CD4-positive, CD25-positive, alpha-beta regulatory T cell (primary cell): Measurements from ENCODE around the gene LRRIQ4. TPM values are rescaled to one million over a fixed set of nuclear protein-coding genes. Genes with fewer than 3 reads are reported as not detected.

Source experiments
- ATAC-seq, 2 donors: fragments of 150-1000 bp; cut with Tn5 transposase; one replicate each; pipeline ENCODE4 v1.10.0; 2021; ENCODE audit warnings: low read depth in 2 of 2, moderate number of reproducible peaks in 2 of 2, moderate library complexity in 1 of 2
- DNase-seq, 3 donors: peaks; one replicate each; pipeline versions ENCODE4 v3.0.0 to v3.0.0-alpha.2; 2012 to 2022; ENCODE audit warnings: mixed read lengths in 1 of 3
- H3K27ac ChIP-seq: one replicate; pipeline ENCODE4 v1.7.0; 2013; ENCODE audit warnings: mild to moderate bottlenecking, low read length; ENCODE audit not compliant: insufficient read depth, poor library complexity, severe bottlenecking
- H3K27me3 ChIP-seq: one replicate; pipeline ENCODE4 v1.7.0; 2013; ENCODE audit warnings: low read length; ENCODE audit not compliant: control insufficient read depth, insufficient read depth
- H3K36me3 ChIP-seq: one replicate; pipeline ENCODE4 v1.7.0; 2013; ENCODE audit warnings: mild to moderate bottlenecking, low read length, moderate library complexity; ENCODE audit not compliant: control insufficient read depth, insufficient read depth
- H3K4me1 ChIP-seq: 2 replicates; pipeline ENCODE4 v1.7.0; 2013; ENCODE audit warnings: mild to moderate bottlenecking, low read length; ENCODE audit not compliant: insufficient read depth, control insufficient read depth, poor library complexity, severe bottlenecking
- H3K4me3 ChIP-seq: one replicate; pipeline ENCODE4 v1.7.0; 2013; ENCODE audit warnings: low read depth, mild to moderate bottlenecking, low read length, moderate library complexity
- H3K9me3 ChIP-seq, 2 experiments: 1 replicate in 1 of 2; 2 replicates in 1 of 2; pipeline ENCODE4 v1.7.0; 2013; ENCODE audit warnings: low read length in 2 of 2, mild to moderate bottlenecking in 1 of 2, moderate library complexity in 1 of 2; ENCODE audit not compliant: control insufficient read depth in 2 of 2
- H3K27ac Mint-ChIP-seq, 3 donors: one replicate each; pipeline ENCODE4 v1.8.0; 2020 to 2022; ENCODE audit warnings: mild to moderate bottlenecking in 3 of 3, mixed read lengths in 3 of 3, moderate library complexity in 2 of 3
- H3K27me3 Mint-ChIP-seq: one replicate; pipeline ENCODE4 v1.8.0; 2022; ENCODE audit warnings: mild to moderate bottlenecking, mixed read lengths
- H3K36me3 Mint-ChIP-seq: one replicate; pipeline ENCODE4 v1.8.0; 2020; ENCODE audit warnings: mixed read lengths
- H3K4me1 Mint-ChIP-seq, 4 donors: one replicate each; pipeline ENCODE4 v1.8.0; 2020 to 2022; ENCODE audit warnings: mixed read lengths in 4 of 4, mild to moderate bottlenecking in 1 of 4
- H3K4me3 Mint-ChIP-seq, 4 donors: one replicate each; pipeline ENCODE4 v1.8.0; 2020 to 2022; ENCODE audit warnings: mild to moderate bottlenecking in 4 of 4, mixed read lengths in 4 of 4, moderate library complexity in 3 of 4
- H3K9me3 Mint-ChIP-seq, 7 donors: one replicate each; pipeline ENCODE4 v1.8.0; 2020 to 2022; ENCODE audit warnings: mixed read lengths in 7 of 7, mild to moderate bottlenecking in 3 of 7, moderate library complexity in 2 of 7
- polyA plus RNA-seq, 4 donors: library from polyadenylated mRNA; unstranded; fragments of 300-500 nt; fragmentation: Illumina TruSeq; gene quantifications; one replicate each; pipeline ENCODE4 v1.2.3, GENCODE V29; 2021
- total RNA-seq: library from RNA; stranded (reverse); gene quantifications from one replicate; pipeline ENCODE4 v1.2.3, GENCODE V29; 2022

Gene LRRIQ4
- total RNA-seq, result not detected
- polyA plus RNA-seq, result not detected

DNA sequence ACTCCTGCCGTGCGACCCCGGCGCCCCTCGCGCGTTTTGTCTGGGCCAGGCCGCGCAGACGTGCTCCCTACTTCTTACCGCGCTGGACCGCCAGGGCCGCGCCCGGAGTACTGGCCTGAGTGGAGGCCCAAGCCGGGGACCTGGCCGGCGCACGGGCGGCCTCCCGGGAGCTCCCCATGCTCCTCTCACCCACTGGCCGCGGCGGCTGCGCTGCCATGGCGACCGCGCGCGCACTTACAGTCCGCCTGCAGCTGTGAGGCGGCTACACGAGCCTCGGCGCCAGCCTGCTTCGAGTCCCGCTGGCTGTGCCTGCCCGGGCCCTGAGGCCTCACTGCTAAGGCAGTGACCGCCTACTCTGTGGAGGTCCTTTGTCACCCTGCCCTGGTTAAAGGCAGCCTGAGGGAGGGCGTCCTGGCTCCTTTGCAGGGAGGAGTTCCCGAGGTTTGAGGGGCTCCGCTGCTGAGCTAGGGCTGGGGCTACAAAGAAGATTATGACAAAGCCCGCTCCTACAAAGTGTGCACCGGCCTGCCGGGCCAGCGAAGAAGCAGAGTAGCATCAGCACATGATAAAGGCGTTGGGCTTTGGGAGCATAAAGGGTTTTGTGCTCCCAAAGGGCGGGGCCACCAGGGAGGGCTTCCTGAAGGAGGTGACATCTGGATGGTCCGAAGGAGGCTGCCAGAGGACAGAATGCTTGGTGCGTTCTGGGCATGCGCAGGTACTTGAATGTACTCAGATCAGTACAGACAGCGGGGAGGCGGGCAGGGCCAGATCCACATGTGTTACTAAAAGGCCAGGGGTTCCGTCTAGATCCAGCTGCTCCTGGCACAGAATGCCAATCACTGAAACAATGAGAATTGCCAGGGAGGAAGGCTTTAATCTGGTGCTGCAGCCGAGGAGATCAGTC is at the start of gene LRRIQ4, which contains the start of gene LRRC34:
Gene LRRIQ4, plus strand, starts transcription at position 539 of the 904 bp plus-strand sequence. CDS start 9,052 bp downstream, outside the sequence.
Gene LRRC34, minus strand, starts transcription at position 573 of the 904 bp plus-strand sequence. Its CDS starts 356 bp downstream, at position 217.
- peaks cover 12 to 29% (median 14%) of the 10 kb centered on the region in 4 donors for H3K4me1 Mint-ChIP-seq

GRCh38 chr3:169764312-169764881 is 48.3 kb upstream of the LRRIQ4 start:
- peak overlapping the region; percentile 88 for H3K4me3 ChIP-seq
- H3K4me3 Mint-ChIP-seq, result peak overlapping the region; percentile 96 to 99 (median 98)
- no peaks in the 10 kb centered on the region for H3K36me3 ChIP-seq
- no peaks in the 10 kb centered on the region for H3K9me3 ChIP-seq
- H3K27me3 ChIP-seq, result no peaks in the 10 kb centered on the region
- H3K4me1 Mint-ChIP-seq, result peaks cover 13 to 38% (median 26%) of the 10 kb centered on the region in 4 donors
- no peaks in the 10 kb centered on the region for H3K36me3 Mint-ChIP-seq
- H3K9me3 Mint-ChIP-seq, result peaks cover 0 to 5% (median 1%) of the 10 kb centered on the region in 7 donors
- peak; percentile 22 to 26 for ATAC-seq
- H3K27ac Mint-ChIP-seq, result peak overlapping the region; percentile 98 to 99 (median 99)
- peak overlapping the region; percentile 94 for H3K27ac ChIP-seq
- H3K27me3 Mint-ChIP-seq, result no peaks in the 10 kb centered on the region
- H3K4me1 ChIP-seq, result peaks cover 22% of the 10 kb centered on the region
- DNase-seq, result peak; percentile 41 to 75 (median 71)

More for the DNA sequence above, at the start of gene LRRIQ4, which contains the start of gene LRRC34:
- no peaks in the 10 kb centered on the region for H3K36me3 Mint-ChIP-seq
- DNase-seq (peak; percentile 40 to 84 (median 45)), ATAC-seq (peak; percentile 50 to 59)
- Histone ChIP-seq H3K4me1 (peaks cover 27% of the 10 kb centered on the region), H3K9me3 (peaks cover 12 to 14% of the 10 kb centered on the region in 2 experiments), H3K36me3 (no peaks in the 10 kb centered on the region), H3K27ac (no peak within 1 kb of the TSS), H3K27me3 (peaks cover 3% of the 10 kb centered on the region), H3K4me3 (peak within 1 kb of the TSS; percentile 80)
- H3K27me3 Mint-ChIP-seq, result peaks cover 41% of the 10 kb centered on the region
- peak within 1 kb of the TSS; percentile 62 to 79 (median 70) for H3K27ac Mint-ChIP-seq
- H3K9me3 Mint-ChIP-seq, result peaks cover 0 to 14% (median 6%) of the 10 kb centered on the region in 7 donors
- H3K4me3 Mint-ChIP-seq, result peak within 1 kb of the TSS; percentile 86 to 93 (median 87)

- H3K36me3 Mint-ChIP-seq, result no peaks in the 10 kb centered on the region
- H3K9me3 ChIP-seq, result no peaks in the 10 kb centered on the region
- peak; percentile 88 to 92 for ATAC-seq
- peaks cover 0 to 5% (median 1%) of the 10 kb centered on the region in 7 donors for H3K9me3 Mint-ChIP-seq
- H3K4me3 ChIP-seq, result peak within 1 kb of the TSS; percentile 88
- peak within 1 kb of the TSS; percentile 98 to 99 (median 99) for H3K27ac Mint-ChIP-seq
- no peaks in the 10 kb centered on the region for H3K36me3 ChIP-seq
- H3K4me1 Mint-ChIP-seq, result peaks cover 14 to 36% (median 23%) of the 10 kb centered on the region in 4 donors
- peaks cover 24% of the 10 kb centered on the region for H3K4me1 ChIP-seq
- no peaks in the 10 kb centered on the region for H3K27me3 Mint-ChIP-seq
- H3K27me3 ChIP-seq, result no peaks in the 10 kb centered on the region
- peak; percentile 86 to 97 (median 94) for DNase-seq
- H3K4me3 Mint-ChIP-seq, result peak within 1 kb of the TSS; percentile 96 to 99 (median 98)
- peak within 1 kb of the TSS; percentile 94 for H3K27ac ChIP-seq
These were observed 47.6 kb upstream of the LRRIQ4 start, which contains the start of gene TERC for GRCh38 chr3:169764882-169765612. TERC (minus strand) TSS chr3:169765060.

DNA sequence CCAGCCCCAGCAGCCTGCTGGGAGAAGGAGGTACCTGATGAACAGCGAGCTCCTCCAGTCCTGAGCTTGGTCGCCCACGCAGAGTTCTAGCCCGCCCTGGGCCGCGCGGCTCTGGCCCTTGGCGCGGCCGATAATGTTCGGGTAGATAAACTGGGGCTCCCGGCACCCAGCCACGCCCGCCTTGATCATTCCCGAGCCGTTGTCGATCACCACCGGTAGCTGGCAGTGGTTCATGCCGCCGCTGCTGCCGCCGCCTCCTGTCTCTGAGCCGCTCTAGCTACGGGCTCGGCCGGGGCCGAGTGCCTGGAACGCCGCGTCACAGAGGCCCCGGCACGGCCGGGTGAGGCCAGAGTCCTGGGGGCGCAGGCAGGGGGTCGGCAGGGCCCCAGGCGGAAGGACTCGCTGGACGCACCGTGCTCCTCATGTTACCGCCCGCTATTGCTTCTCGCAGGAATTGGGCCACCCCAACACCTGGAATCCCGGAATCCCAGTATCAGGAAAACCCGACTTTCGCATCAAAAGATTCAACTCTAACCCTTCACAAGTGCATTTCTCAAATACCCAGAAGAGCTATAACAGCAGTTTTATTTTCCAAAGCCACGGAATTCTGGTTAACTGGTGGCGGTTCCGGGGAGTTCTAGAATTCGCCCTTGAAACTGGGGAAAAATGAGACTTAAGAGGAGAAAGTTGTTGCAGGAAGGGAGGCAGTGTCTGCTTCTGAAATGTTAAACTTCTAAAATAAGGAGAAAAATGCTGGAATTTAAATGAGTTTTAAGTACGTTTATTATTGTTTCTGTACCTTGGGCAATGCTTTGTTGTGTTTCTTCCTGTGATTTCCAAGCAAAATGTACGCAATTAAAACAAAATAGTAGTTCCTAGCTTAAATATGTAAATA is 43.1 kb upstream of the LRRIQ4 start, which contains the start of gene ACTRT3:
Gene ACTRT3, minus strand, starts transcription at position 275 of the 895 bp plus-strand sequence. Its CDS starts 41 bp downstream, at position 234.
- no peaks in the 10 kb centered on the region for H3K36me3 ChIP-seq
- no peak for ATAC-seq
- peak; percentile 43 to 71 (median 51) for DNase-seq
- H3K9me3 ChIP-seq, result no peaks in the 10 kb centered on the region
- Mint-ChIP-seq H3K4me3 (peak within 1 kb of the TSS; percentile 83 to 91 (median 90)), H3K4me1 (peaks cover 18 to 44% (median 29%) of the 10 kb centered on the region in 4 donors), H3K36me3 (no peaks in the 10 kb centered on the region), H3K27ac (peak within 1 kb of the TSS; percentile 56 to 89 (median 76)), H3K9me3 (peaks cover 0 to 10% (median 3%) of the 10 kb centered on the region in 7 donors), H3K27me3 (peaks cover 18% of the 10 kb centered on the region)
- H3K4me3 ChIP-seq, result peak within 1 kb of the TSS; percentile 95
- H3K27me3 ChIP-seq, result no peaks in the 10 kb centered on the region
- H3K27ac ChIP-seq, result peak within 1 kb of the TSS; percentile 65
- H3K4me1 ChIP-seq, result peaks cover 32% of the 10 kb centered on the region

DNA sequence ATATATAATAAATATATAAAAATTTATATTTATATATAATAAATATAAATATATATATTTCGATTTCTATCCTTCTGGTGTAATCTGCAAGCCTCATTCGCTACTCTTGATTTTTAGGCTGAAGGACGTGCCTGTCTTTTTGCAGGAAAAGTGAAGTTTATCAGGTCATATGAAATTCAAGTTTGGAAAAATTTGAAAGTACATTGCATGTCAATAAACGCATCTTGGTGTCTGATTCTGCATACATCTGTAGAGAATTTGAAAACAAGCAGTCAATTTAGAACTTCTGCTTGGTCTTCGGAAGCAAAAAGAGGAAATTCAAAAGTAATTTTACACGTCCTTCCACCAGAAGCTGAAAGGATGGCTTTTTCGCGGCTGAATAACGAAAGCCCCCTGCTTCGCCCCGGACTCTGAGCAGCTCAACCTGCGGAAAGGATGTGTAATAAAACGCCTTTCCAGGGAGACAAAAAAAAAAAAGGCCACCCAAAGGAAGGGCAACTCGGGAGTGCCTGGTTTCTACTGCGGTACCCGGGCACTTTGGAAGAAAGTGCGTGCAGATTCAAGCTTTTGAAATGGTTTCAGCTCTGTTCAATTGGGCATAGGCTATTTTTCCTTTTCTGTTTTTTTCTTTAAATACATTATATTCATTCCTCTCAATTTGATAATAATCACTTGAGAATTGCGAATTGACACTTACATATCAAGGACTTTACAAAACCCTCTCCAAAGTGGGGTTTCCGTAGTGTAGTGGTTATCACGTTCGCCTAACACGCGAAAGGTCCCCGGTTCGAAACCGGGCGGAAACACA is 41.0 kb upstream of the LRRIQ4 start:
- peaks cover 18 to 54% (median 38%) of the 10 kb centered on the region in 4 donors for H3K4me1 Mint-ChIP-seq
- DNase-seq (peak; percentile 59 to 88 (median 85)), ATAC-seq (no peak)
- Histone ChIP-seq H3K27me3 (no peaks in the 10 kb centered on the region), H3K9me3 (no peaks in the 10 kb centered on the region), H3K27ac (peak overlapping the region; percentile 99), H3K4me1 (peaks cover 44% of the 10 kb centered on the region), H3K4me3 (peak overlapping the region; percentile 99), H3K36me3 (peaks cover 16% of the 10 kb centered on the region)
- peaks cover 0 to 10% (median 1%) of the 10 kb centered on the region in 7 donors for H3K9me3 Mint-ChIP-seq
- H3K36me3 Mint-ChIP-seq, result peaks cover 13% of the 10 kb centered on the region
- peak overlapping the region; percentile 95 to 99 (median 98) for H3K4me3 Mint-ChIP-seq
- H3K27ac Mint-ChIP-seq, result peak overlapping the region; percentile 98 to 100 (median 99)
- peaks cover 18% of the 10 kb centered on the region for H3K27me3 Mint-ChIP-seq

- peaks cover 19% of the 10 kb centered on the region for H3K36me3 Mint-ChIP-seq
- peak in 1 of 3 donors; percentile 57 for DNase-seq
These were observed 40.3 kb upstream of the LRRIQ4 start for GRCh38 chr3:169772305-169772896.

More at GRCh38 chr3:169772305-169772896, 40.3 kb upstream of the LRRIQ4 start:
- H3K4me1 ChIP-seq, result peaks cover 44% of the 10 kb centered on the region
- ATAC-seq, result peak; percentile 4 to 8
- Mint-ChIP-seq H3K9me3 (peaks cover 0 to 10% (median 1%) of the 10 kb centered on the region in 7 donors), H3K27me3 (peaks cover 18% of the 10 kb centered on the region), H3K27ac (peak overlapping the region; percentile 98 to 100 (median 99)), H3K4me1 (peaks cover 18 to 60% (median 43%) of the 10 kb centered on the region in 4 donors), H3K4me3 (peak overlapping the region; percentile 95 to 99 (median 98))
- no peaks in the 10 kb centered on the region for H3K9me3 ChIP-seq
- peak overlapping the region; percentile 99 for H3K4me3 ChIP-seq
- peaks cover 23% of the 10 kb centered on the region for H3K36me3 ChIP-seq
- no peaks in the 10 kb centered on the region for H3K27me3 ChIP-seq
- peak overlapping the region; percentile 99 for H3K27ac ChIP-seq
